Sigmoid colon (tissue), 4 donors: Measurements from ENCODE around the gene DNAH17.

Experiments
- CTCF ChIP-seq, 4 experiments: fragments of 450-650 bp in 3 of 4; fragments of 200-600 bp in 1 of 4; IDR thresholded peaks; one replicate each; pipeline ENCODE4 v1.5.1; 2016 to 2019; ENCODE audit warnings: antibody characterized with exemption in 4 of 4, mild to moderate bottlenecking in 3 of 4, moderate library complexity in 2 of 4
- EP300 ChIP-seq, 4 donors: sonication (generic); formaldehyde crosslinking; IDR thresholded peaks; one replicate each; pipeline ENCODE4 v1.6.1; 2017; ENCODE audit warnings: antibody characterized with exemption in 4 of 4
- POLR2AphosphoS5 ChIP-seq, 4 donors: sonication (generic); formaldehyde crosslinking; IDR thresholded peaks; one replicate each; pipeline ENCODE4 v1.6.1; 2017; ENCODE audit warnings: antibody characterized with exemption in 4 of 4

- TF ChIP-seq EP300 (IDR thresholded peaks at IDR 0.05) (no peak), CTCF (IDR thresholded peaks at IDR 0.05) (no peak), POLR2AphosphoS5 (IDR thresholded peaks at IDR 0.05) (no peak)
These were observed 179.5 kb downstream of the DNAH17 start for GRCh38 chr17:78397681-78398101.
